GM12872 (cell line): ENCODE data around the gene NME2.

ENCODE experiments used
- CTCF ChIP-seq: IDR thresholded peaks from 3 replicates; pipeline ENCODE4 v1.5.1; 2011; ENCODE audit warnings: low read depth, mild to moderate bottlenecking, low read length, moderate library complexity; ENCODE audit not compliant: insufficient read depth

NME2 gene

GRCh38 chr17:51197754-51198153 is 31.5 kb downstream of the NME2 start:
- TF ChIP-seq CTCF: no peak

- no peak for TF ChIP-seq CTCF
These were observed 34.1 kb downstream of the NME2 start for GRCh38 chr17:51200295-51200694.

- TF ChIP-seq CTCF: no peak
These were observed 34.6 kb downstream of the NME2 start for GRCh38 chr17:51200846-51201245.

- TF ChIP-seq CTCF: no peak
These were observed 37.6 kb downstream of the NME2 start for GRCh38 chr17:51203838-51204237.

GRCh38 chr17:51214920-51215319 is 48.7 kb downstream of the NME2 start:
- TF ChIP-seq CTCF: no peak

- TF ChIP-seq CTCF: no peak
These were observed 51.7 kb downstream of the NME2 start for GRCh38 chr17:51217946-51218345.

- TF ChIP-seq CTCF: no peak
These were observed 55.1 kb downstream of the NME2 start for GRCh38 chr17:51221322-51221721.
